MM.1S (cell line): ENCODE data around the gene AKAP6.

ENCODE experiments used
- EZH2 ChIP-seq: fragments of 300-600 bp; sonication (generic); optimal IDR thresholded peaks from 2 replicates; pipeline ENCODE3; 2017; ENCODE audit warnings: low read depth, mild to moderate bottlenecking, antibody characterized with exemption, low read length, mixed read lengths
- EZH2phosphoT487 ChIP-seq: fragments of 300-600 bp; sonication (generic); IDR thresholded peaks from 2 replicates; pipeline ENCODE4 v1.6.1; 2018; ENCODE audit warnings: antibody characterized with exemption, low read length
- TF ChIP-seq, protein P1 (sequence below): fragments of 300-600 bp; sonication (generic); IDR thresholded peaks from 2 replicates; pipeline ENCODE4 v1.5.1; 2016; ENCODE audit warnings: antibody characterized with exemption, low read length, mixed read lengths

DNA sequence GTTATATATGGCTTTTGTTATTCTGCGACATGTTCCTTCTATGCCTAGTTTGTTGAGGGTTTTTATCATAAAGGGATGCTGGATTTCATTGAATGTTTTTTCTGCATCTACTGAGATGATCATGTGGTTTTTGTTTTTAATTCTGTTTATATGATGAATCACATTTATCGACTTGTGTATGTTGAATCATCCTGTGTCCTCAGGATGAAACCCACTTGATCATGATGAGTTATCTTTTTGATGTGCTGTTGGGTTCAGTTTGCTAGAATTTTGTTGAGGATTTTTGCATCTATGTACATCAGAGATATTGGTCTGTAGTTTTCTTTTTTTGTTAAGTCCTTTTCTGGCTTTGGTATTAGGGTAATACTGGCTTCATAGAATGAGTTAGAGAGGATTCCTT, 291.2 kb downstream of the AKAP6 start:
- TF ChIP-seq, protein P1, sequence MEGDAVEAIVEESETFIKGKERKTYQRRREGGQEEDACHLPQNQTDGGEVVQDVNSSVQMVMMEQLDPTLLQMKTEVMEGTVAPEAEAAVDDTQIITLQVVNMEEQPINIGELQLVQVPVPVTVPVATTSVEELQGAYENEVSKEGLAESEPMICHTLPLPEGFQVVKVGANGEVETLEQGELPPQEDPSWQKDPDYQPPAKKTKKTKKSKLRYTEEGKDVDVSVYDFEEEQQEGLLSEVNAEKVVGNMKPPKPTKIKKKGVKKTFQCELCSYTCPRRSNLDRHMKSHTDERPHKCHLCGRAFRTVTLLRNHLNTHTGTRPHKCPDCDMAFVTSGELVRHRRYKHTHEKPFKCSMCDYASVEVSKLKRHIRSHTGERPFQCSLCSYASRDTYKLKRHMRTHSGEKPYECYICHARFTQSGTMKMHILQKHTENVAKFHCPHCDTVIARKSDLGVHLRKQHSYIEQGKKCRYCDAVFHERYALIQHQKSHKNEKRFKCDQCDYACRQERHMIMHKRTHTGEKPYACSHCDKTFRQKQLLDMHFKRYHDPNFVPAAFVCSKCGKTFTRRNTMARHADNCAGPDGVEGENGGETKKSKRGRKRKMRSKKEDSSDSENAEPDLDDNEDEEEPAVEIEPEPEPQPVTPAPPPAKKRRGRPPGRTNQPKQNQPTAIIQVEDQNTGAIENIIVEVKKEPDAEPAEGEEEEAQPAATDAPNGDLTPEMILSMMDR = no peak
- TF ChIP-seq EZH2 (no peak), EZH2phosphoT487 (no peak)
